Measurements from ENCODE around the gene CDK14. TPM values are rescaled to one million over a fixed set of nuclear protein-coding genes. Genes with fewer than 3 reads are reported as not detected.

CDK14 gene
- total RNA-seq, 2 experiments from 2014 or later = not detected

- no peaks in the 10 kb centered on the region for H3K4me1 Mint-ChIP-seq
- no peaks in the 10 kb centered on the region for H3K27me3 Mint-ChIP-seq
- no peak overlapping the region for H3K27ac Mint-ChIP-seq
- no peaks in the 10 kb centered on the region for H3K9me3 Mint-ChIP-seq
- ChIA-PET CTCF (no interaction called here), POLR2A (no interaction called here)
- no peak overlapping the region for H3K4me3 Mint-ChIP-seq
- no peaks in the 10 kb centered on the region for H3K36me3 Mint-ChIP-seq (ENCODE audit: low read depth)
- DNase-seq = no peak
Measured at GRCh38 chr7:90965211-90965610, 369.1 kb downstream of the CDK14 start.

- Mint-ChIP-seq H3K27me3 (no peaks in the 10 kb centered on the region), H3K9me3 (no peaks in the 10 kb centered on the region), H3K36me3 (ENCODE audit: low read depth) (no peaks in the 10 kb centered on the region), H3K4me3 (no peak overlapping the region), H3K4me1 (no peaks in the 10 kb centered on the region), H3K27ac (no peak overlapping the region)
- CTCF ChIA-PET = no interaction called here
- DNase-seq = no peak
- POLR2A ChIA-PET = no interaction called here
Measured at GRCh38 chr7:90966346-90966745, 370.2 kb downstream of the CDK14 start.

- Mint-ChIP-seq H3K4me1 (no peaks in the 10 kb centered on the region), H3K27ac (no peak overlapping the region), H3K27me3 (no peaks in the 10 kb centered on the region), H3K36me3 (ENCODE audit: low read depth) (no peaks in the 10 kb centered on the region), H3K4me3 (no peak overlapping the region), H3K9me3 (no peaks in the 10 kb centered on the region)
- DNase-seq = no peak
- POLR2A ChIA-PET = no interaction called here
- CTCF ChIA-PET = no interaction called here
Measured at GRCh38 chr7:90968871-90969270, 372.8 kb downstream of the CDK14 start.

- Mint-ChIP-seq H3K4me3 (no peak overlapping the region), H3K9me3 (peaks cover 15% of the 10 kb centered on the region), H3K36me3 (ENCODE audit: low read depth) (no peaks in the 10 kb centered on the region), H3K27me3 (no peaks in the 10 kb centered on the region), H3K4me1 (no peaks in the 10 kb centered on the region), H3K27ac (no peak overlapping the region)
- DNase-seq = no peak
- CTCF ChIA-PET = no interaction called here
- POLR2A ChIA-PET = no interaction called here
Measured at GRCh38 chr7:90972906-90973550, 376.9 kb downstream of the CDK14 start.

- H3K9me3 Mint-ChIP-seq = peaks cover 16% of the 10 kb centered on the region
- ChIA-PET POLR2A (no interaction called here), CTCF (interaction anchor here (0.6 kb wide), 1 partner anchor 268 kb away, joined by 4 read pairs; no protein-coding TSS in a partner anchor)
- H3K27me3 Mint-ChIP-seq = no peaks in the 10 kb centered on the region
- H3K36me3 Mint-ChIP-seq (ENCODE audit: low read depth) = no peaks in the 10 kb centered on the region
- H3K4me1 Mint-ChIP-seq = no peaks in the 10 kb centered on the region
- no peak overlapping the region for H3K27ac Mint-ChIP-seq
- no peak overlapping the region for H3K4me3 Mint-ChIP-seq
- DNase-seq = no peak
Measured at GRCh38 chr7:90977056-90977455, 380.9 kb downstream of the CDK14 start.

GRCh38 chr7:90980545-90980944 lies 384.4 kb downstream of the CDK14 start:
- Mint-ChIP-seq H3K9me3 (peaks cover 15% of the 10 kb centered on the region), H3K27me3 (no peaks in the 10 kb centered on the region), H3K4me1 (no peaks in the 10 kb centered on the region), H3K27ac (no peak overlapping the region), H3K4me3 (no peak overlapping the region), H3K36me3 (ENCODE audit: low read depth) (no peaks in the 10 kb centered on the region)
- CTCF ChIA-PET = no interaction called here
- no peak for DNase-seq
- POLR2A ChIA-PET = no interaction called here

GRCh38 chr7:90982228-90982627 lies 386.1 kb downstream of the CDK14 start:
- Mint-ChIP-seq H3K9me3 (peaks cover 3% of the 10 kb centered on the region), H3K4me3 (no peak overlapping the region), H3K4me1 (no peaks in the 10 kb centered on the region), H3K27me3 (no peaks in the 10 kb centered on the region), H3K36me3 (ENCODE audit: low read depth) (no peaks in the 10 kb centered on the region), H3K27ac (no peak overlapping the region)
- ChIA-PET POLR2A (no interaction called here), CTCF (no interaction called here)
- DNase-seq = no peak

GRCh38 chr7:90984692-90985091 lies 388.6 kb downstream of the CDK14 start:
- Mint-ChIP-seq H3K36me3 (ENCODE audit: low read depth) (no peaks in the 10 kb centered on the region), H3K4me3 (no peak overlapping the region), H3K9me3 (no peaks in the 10 kb centered on the region), H3K27me3 (no peaks in the 10 kb centered on the region), H3K4me1 (no peaks in the 10 kb centered on the region), H3K27ac (no peak overlapping the region)
- ChIA-PET CTCF (interaction anchor here (0.6 kb wide), 1 partner anchor 428 kb away, joined by 3 read pairs; no protein-coding TSS in a partner anchor), POLR2A (no interaction called here)
- DNase-seq = no peak

- no peaks in the 10 kb centered on the region for H3K27me3 Mint-ChIP-seq
- H3K4me1 Mint-ChIP-seq = no peaks in the 10 kb centered on the region
- no peak for DNase-seq
- H3K4me3 Mint-ChIP-seq = no peak overlapping the region
- CTCF ChIA-PET = no interaction called here
- POLR2A ChIA-PET = no interaction called here
- no peaks in the 10 kb centered on the region for H3K9me3 Mint-ChIP-seq
- no peaks in the 10 kb centered on the region for H3K36me3 Mint-ChIP-seq (ENCODE audit: low read depth)
- H3K27ac Mint-ChIP-seq = no peak overlapping the region
Measured at GRCh38 chr7:90988516-90988915, 392.4 kb downstream of the CDK14 start.

GRCh38 chr7:90988996-90989765 lies 393.1 kb downstream of the CDK14 start:
- POLR2A ChIA-PET = no interaction called here
- CTCF ChIA-PET = no interaction called here
- Mint-ChIP-seq H3K4me3 (no peak overlapping the region), H3K27me3 (no peaks in the 10 kb centered on the region), H3K27ac (no peak overlapping the region), H3K4me1 (no peaks in the 10 kb centered on the region), H3K36me3 (ENCODE audit: low read depth) (no peaks in the 10 kb centered on the region), H3K9me3 (no peaks in the 10 kb centered on the region)
- no peak for DNase-seq

- H3K27me3 Mint-ChIP-seq = no peaks in the 10 kb centered on the region
- DNase-seq = no peak
- no peak overlapping the region for H3K27ac Mint-ChIP-seq
- ChIA-PET CTCF (no interaction called here), POLR2A (no interaction called here)
- no peaks in the 10 kb centered on the region for H3K36me3 Mint-ChIP-seq (ENCODE audit: low read depth)
- H3K4me1 Mint-ChIP-seq = no peaks in the 10 kb centered on the region
- no peaks in the 10 kb centered on the region for H3K9me3 Mint-ChIP-seq
- H3K4me3 Mint-ChIP-seq = no peak overlapping the region
Measured at GRCh38 chr7:90994121-90994520, 398.0 kb downstream of the CDK14 start.

- no peaks in the 10 kb centered on the region for H3K4me1 Mint-ChIP-seq
- no peak for DNase-seq
- no peaks in the 10 kb centered on the region for H3K36me3 Mint-ChIP-seq (ENCODE audit: low read depth)
- CTCF ChIA-PET = no interaction called here
- POLR2A ChIA-PET = no interaction called here
- H3K9me3 Mint-ChIP-seq = no peaks in the 10 kb centered on the region
- H3K27me3 Mint-ChIP-seq = no peaks in the 10 kb centered on the region
- no peak overlapping the region for H3K4me3 Mint-ChIP-seq
- H3K27ac Mint-ChIP-seq = no peak overlapping the region
Measured at GRCh38 chr7:90994601-90995000, 398.5 kb downstream of the CDK14 start.

GRCh38 chr7:90995996-90996395 lies 399.9 kb downstream of the CDK14 start:
- H3K36me3 Mint-ChIP-seq (ENCODE audit: low read depth) = no peaks in the 10 kb centered on the region
- H3K27ac Mint-ChIP-seq = no peak overlapping the region
- no peak overlapping the region for H3K4me3 Mint-ChIP-seq
- DNase-seq = no peak
- no peaks in the 10 kb centered on the region for H3K4me1 Mint-ChIP-seq
- no peaks in the 10 kb centered on the region for H3K27me3 Mint-ChIP-seq
- ChIA-PET CTCF (no interaction called here), POLR2A (no interaction called here)
- H3K9me3 Mint-ChIP-seq = no peaks in the 10 kb centered on the region

All from activated CD4-positive, alpha-beta T cell treated with anti-CD3 and anti-CD28 coated beads, Interleukin-2, amount 10 ng/mL, durations not matched to agents 7 days and 5 days (primary cell).